Left cardiac atrium (tissue), 4 donors: ENCODE results near the gene NDUFA6. TPM values are rescaled to one million over a fixed set of nuclear protein-coding genes. Genes with fewer than 3 reads are reported as not detected.
A peak's percentile ranks its signal among the peaks of the same experiment; 100 is the strongest.
"Not testable (repeated sequence)": the region's sequence is repeated elsewhere in the genome, so short reads cannot be mapped to it uniquely, and the experiment has no call there.

ENCODE experiments used
- ATAC-seq, 2 donors: fragments of 200-7000 bp; cut with Tn5 transposase; one replicate each; pipeline ENCODE4 v1.9.1; 2020; ENCODE audit warnings: mild to moderate bottlenecking in 2 of 2, moderate library complexity in 2 of 2
- DNase-seq: peaks from one replicate; pipeline ENCODE4 v3.0.0-alpha.2; 2020
- intact Hi-C, 2 donors: fragments of 100-400 bp; cut with DNase I; formaldehyde crosslinking; loops; one replicate each; pipeline versions ENCODE4 v1.14.1 to v1.15.1; 2022 to 2023
- total RNA-seq, 2 donors: library from RNA; stranded (reverse); fragmentation: NEBNext Ultra II Directional; extraction: Animal tissue kit (Norgen Biotek cat#: 25700); gene quantifications; one replicate each; pipeline ENCODE4 v1.2.1, GENCODE V29; 2021
- donor health status: DM: no; HTN: yes; CAD: no.
- donor health status: DM: no; HTN: yes; CAD: no; lungs with severe emphysema.
- donor health status: DM: yes; HTN: yes; CAD: no.
- donor health status: Dilated cardiomyopathy.

The NDUFA6 gene
- total RNA-seq, 2 donors from 2014 or later = 224 to 247 TPM

DNA sequence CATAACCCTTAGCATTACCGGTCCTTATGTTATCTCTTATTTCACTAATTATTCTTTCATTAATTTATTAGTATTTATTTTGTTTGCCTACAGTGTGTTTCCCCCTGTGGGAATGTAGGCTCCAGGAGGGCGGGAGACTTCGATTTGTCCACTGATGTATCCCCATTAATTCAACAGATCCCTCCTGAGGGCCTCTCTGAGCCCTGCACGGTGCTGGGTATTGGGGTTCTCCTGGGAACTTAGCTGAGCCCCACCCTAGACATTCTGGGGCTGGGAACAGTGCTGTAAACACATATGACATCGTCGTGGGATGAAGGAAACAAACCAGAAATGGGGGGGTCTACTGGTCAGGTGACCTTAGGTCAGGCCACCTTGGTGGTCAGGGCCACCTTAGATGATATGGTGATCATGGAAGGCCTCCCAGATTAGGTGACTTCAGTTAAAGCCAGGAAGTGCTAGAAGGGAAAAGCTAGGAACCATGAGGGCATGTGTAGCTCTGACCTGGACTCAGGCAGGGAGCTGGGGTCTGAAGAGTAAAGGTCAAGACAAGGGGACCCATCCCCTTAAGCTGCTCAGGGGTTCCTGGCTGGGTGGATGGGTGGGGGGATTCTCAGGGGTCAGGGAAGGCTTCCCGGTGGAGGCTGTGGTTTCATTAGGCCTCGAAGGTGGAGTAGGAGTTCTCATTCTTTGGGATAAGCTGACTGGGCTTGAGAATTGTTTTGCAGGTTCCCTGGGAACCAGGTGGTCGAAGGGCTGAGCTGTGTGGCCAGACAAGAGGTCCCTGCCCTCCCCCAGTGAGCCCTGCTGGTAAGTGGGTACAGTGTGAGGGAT is 15.5 kb downstream of the NDUFA6 start:
- no peak for DNase-seq
- intact Hi-C loops = no loop called here
- ATAC-seq = no peak

GRCh38 chr22:42074132-42074811 is 16.3 kb downstream of the NDUFA6 start, which contains the start of gene PHETA2:
Gene PHETA2, plus strand, starts transcription at chr22:42074248. Its CDS starts 3,046 bp downstream, at chr22:42077294.
- peak; percentile 71 for DNase-seq
- ATAC-seq = peak in 1 of 2 donors; percentile 13
- intact Hi-C loops = no loop called here

DNA sequence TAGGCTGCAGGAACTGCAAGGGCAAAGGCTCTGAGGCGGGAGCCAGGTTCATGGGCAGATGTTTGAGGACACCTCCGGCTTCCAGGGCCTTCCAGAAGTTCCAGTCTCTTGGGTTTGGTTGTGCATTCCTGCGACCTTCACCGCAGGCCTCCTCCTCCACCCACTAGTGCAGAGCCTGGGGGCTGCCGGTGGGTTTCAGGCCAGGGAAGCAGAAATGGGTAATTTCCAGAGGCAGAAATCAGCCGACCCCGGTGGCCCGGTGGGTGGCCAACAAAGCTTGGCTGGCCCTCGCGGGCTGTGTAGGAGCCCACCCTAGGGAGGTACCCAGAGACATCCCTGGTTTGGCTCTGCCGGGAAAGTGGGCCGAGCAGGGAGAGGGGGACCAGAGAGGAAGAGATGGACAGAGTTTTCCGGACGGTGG is 16.9 kb downstream of the NDUFA6 start:
- DNase-seq = no peak
- no peak for ATAC-seq
- intact Hi-C loops = no loop called here

DNA sequence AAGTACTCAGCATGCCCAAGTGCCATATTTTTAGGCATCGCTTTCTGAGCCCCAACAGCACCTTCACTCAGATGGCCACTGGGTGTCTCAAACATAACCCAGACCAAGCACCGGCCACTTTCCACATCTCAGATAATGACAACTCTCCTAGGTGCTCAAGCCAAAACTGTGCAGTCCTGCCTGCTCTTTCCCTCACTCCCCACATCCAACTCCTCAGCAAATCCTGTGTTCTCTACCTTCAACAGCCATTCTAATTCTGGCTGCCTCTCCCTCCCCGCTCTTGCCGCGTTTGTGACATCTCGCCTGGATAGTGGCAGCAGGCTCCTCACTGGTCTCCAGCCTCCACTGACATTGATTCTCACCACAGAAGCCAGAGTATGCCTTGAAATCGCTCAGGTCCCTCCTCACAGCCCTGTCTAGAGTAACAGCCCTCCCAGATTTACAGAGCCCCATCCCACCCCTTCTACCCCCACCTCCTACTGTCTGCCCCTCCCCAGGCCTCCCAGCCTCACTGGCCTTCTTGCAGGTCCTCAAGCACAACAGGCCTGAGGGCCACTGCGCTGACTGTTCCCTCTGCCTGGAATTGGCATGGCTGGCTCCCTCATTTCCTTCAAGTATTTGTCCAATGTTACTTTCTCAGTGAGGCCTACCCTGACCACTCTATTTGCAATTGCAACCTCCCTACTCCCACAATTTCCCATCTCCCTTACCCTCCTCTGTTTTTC is 17.8 kb downstream of the NDUFA6 start:
- DNase-seq (no peak), ATAC-seq (no peak)
- intact Hi-C loops = no loop called here

DNA sequence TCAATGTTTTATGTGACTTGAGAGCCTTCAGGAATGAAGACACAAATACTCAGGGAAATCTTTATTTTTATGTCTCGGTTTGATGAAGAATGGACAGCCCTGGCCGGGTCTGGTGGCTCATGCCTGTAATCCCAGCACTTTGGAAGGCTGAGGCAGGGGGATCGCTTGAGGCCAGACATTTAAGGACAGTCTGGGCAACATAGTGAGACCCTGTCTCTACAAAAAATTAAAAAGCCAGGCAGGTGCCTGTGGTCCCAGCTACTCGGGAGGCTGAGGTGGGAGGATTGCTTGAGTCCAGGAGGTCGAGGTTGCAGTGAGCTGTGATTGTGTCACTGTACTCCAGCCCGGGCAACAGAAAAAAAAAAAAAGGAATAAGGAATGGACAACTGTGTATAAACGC is 19.1 kb downstream of the NDUFA6 start:
- intact Hi-C loops, ATAC-seq, DNase-seq: not testable (repeated sequence)

GRCh38 chr22:42070517-42071422 is 19.8 kb downstream of the NDUFA6 start, which contains the start of gene NAGA:
Gene NAGA, minus strand, starts transcription at chr22:42070812. Its CDS starts 515 bp downstream, at chr22:42070297.
- peak; percentile 98 for DNase-seq
- peak; percentile 97 for ATAC-seq
- intact Hi-C loops = no loop called here

GRCh38 chr22:42069801-42070516 is 20.6 kb downstream of the NDUFA6 start:
- DNase-seq (no peak), ATAC-seq (peak; percentile 1 to 6)
- intact Hi-C loops = no loop called here

- ATAC-seq (no peak), DNase-seq (no peak)
- intact Hi-C loops = no loop called here
Observed at GRCh38 chr22:42068291-42068690, 22.3 kb downstream of the NDUFA6 start.

- ATAC-seq (no peak), DNase-seq (no peak)
- intact Hi-C loops = no loop called here
Observed at GRCh38 chr22:42067671-42068251, 22.8 kb downstream of the NDUFA6 start.

DNA sequence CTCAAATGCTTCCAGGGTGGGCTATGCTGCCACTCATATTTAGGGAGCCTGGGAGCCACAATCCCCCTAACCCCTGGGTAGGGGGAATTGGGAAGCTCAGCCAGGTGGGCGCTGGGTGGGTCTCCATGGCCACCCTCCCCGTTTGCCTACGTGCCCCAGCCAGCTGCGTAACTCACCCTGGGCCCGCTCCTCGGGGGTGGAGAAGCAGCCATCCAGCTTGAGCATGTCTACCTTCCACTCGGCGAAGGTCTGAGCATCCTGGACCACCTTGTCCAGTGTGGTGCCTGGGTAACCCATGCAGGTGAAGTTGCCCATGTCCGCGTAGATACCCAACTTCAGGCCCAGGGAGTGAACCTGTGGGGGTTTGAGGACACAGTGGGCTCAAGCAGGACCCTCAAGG is 23.6 kb downstream of the NDUFA6 start:
- DNase-seq (no peak), ATAC-seq (no peak)
- intact Hi-C loops = no loop called here

GRCh38 chr22:42066126-42066761 is 24.3 kb downstream of the NDUFA6 start:
- no peak for DNase-seq
- intact Hi-C loops = no loop called here
- no peak for ATAC-seq

GRCh38 chr22:42065438-42066125 is 25.0 kb downstream of the NDUFA6 start:
- DNase-seq (no peak), ATAC-seq (no peak)
- intact Hi-C loops = no loop called here

DNA sequence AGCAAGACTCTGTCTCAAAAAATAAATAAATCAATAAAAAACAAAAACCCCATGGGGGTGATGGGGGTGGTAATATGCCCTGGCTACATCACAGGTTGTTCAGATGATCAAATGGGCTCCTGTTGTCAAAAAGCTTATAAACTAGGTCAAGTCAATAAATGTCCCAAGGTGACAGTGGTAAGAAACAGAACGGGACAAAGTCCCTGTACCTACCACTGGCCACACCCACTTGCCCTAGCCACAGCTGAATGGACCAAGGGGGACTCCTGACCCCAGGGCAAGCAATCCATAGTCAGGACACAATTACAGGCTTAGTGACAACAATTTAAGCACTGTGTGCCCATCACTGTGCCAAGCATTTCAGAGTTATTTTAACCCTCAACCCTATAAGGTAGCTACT is 25.9 kb downstream of the NDUFA6 start:
- ATAC-seq = no peak
- no peak for DNase-seq
- intact Hi-C loops = no loop called here

GRCh38 chr22:42062506-42063170 is 27.9 kb downstream of the NDUFA6 start:
- no peak for DNase-seq
- ATAC-seq = no peak
- intact Hi-C loops = no loop called here

DNA sequence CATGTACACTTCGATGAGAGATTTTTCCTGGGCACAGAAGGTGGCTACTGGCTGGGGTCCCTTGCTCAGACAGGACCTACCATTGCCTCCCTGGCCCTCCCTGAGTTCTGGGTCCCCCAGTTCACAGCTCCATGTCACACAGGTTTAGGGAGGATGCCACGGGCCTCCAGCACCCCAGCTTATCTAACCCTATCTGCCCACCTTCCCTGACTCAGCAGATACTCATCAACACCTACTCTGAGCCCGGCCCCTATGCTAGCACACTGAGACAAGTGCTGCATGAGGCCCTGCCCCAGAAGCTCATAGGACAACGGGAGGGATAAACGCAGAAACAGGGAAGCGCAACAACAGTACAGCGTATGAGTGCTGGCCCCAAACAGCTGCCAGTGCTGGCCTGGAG is 29.5 kb downstream of the NDUFA6 start:
- no peak for ATAC-seq
- DNase-seq = no peak
- intact Hi-C loops = no loop called here

DNA sequence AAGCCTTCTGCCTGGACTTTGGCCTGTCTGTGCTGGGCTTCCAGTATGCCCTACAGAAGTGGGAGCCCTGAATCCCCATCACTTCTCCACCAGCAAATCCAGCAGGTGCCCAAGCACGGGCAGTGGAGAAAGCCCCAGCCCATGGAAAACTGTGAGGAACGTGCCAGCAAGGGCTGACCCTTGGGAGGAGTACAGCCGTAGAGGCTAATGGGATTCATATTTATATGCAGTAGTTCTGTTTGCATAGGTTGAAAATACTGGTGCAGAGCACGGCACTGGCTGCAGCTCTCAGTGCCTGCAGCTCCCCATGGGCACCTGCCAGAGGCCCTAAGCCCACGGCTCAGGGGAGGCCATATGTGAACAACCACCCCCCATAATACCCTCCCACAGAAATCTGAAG is 30.1 kb downstream of the NDUFA6 start:
- intact Hi-C loops = no loop called here
- ATAC-seq (no peak), DNase-seq (no peak)
